BJ (cell line): ENCODE results near the gene IRAG1. TPM values are rescaled to one million over a fixed set of nuclear protein-coding genes. Genes with fewer than 3 reads are reported as not detected.

Experiments
- CTCF ChIA-PET: fragments of 350-600 bp; formaldehyde crosslinking; extraction: SDS; loops from one replicate; lab custom pipeline; 2021; ENCODE audit warnings: antibody characterized with exemption, inconsistent platforms; lab: Yijun Ruan, JAX
- POLR2A ChIA-PET: fragments of 300-600 bp; sonication (Branson Sonifier 250); formaldehyde crosslinking; extraction: SDS; loops from one replicate; lab custom pipeline; 2021; ENCODE audit warnings: antibody characterized with exemption; lab: Charles Lee
- DNase-seq: peaks from one replicate; pipeline ENCODE4 v3.0.0-alpha.2; 2011; ENCODE audit warnings: low read depth
- H3K27me3 ChIP-seq: 2 replicates; pipeline ENCODE4 v1.6.0; 2011; ENCODE audit warnings: low read length; ENCODE audit not compliant: control insufficient read depth, insufficient read depth
- H3K36me3 ChIP-seq: 2 replicates; pipeline ENCODE4 v1.5.1; 2011; ENCODE audit warnings: low read length; ENCODE audit not compliant: control insufficient read depth, insufficient read depth
- H3K4me3 ChIP-seq: 2 replicates; pipeline ENCODE4 v1.5.1; 2011; ENCODE audit warnings: low read depth, mild to moderate bottlenecking, control low read depth, low read length
- CTCF ChIP-seq: IDR thresholded peaks from 2 replicates; pipeline ENCODE4 v1.5.1; 2011; ENCODE audit warnings: low read depth, mild to moderate bottlenecking, control low read depth, inconsistent platforms, low read length, moderate library complexity; ENCODE audit not compliant: insufficient read depth
- polyA plus RNA-seq: library from polyadenylated mRNA; depleted of rRNA; stranded (reverse); fragments of >200 nt; gene quantifications from 2 replicates; pipeline ENCODE4 v1.2.3, GENCODE V29; 2011; rRNA removed
- small RNA-seq: library from RNA; depleted of rRNA; stranded (forward); fragments of <200 nt; gene quantifications from one replicate; pipeline ENCODE3, GENCODE V24; 2012; ENCODE audit warnings: low replicate concordance, low read depth; ENCODE audit not compliant: insufficient read length

Gene IRAG1
- polyA plus RNA-seq, 1 experiment: 82.4 TPM

GRCh38 chr11:10646005-10646404 lies 47.5 kb downstream of the IRAG1 start:
- no peak for DNase-seq
- CTCF ChIA-PET: interaction anchor here (1.0 kb wide), 1 partner anchor 240 kb away, joined by 3 read pairs; no protein-coding TSS in a partner anchor
- TF ChIP-seq CTCF: no peak
- Histone ChIP-seq H3K36me3 (peaks cover 15% of the 10 kb centered on the region), H3K27me3 (no peaks in the 10 kb centered on the region), H3K4me3 (no peak overlapping the region)
- POLR2A ChIA-PET: no interaction called here

GRCh38 chr11:10645212-10645795 lies 48.3 kb downstream of the IRAG1 start:
- CTCF ChIA-PET: interaction anchor here (1.4 kb wide), 1 partner anchor 130 kb away, joined by 3 read pairs; no protein-coding TSS in a partner anchor
- Histone ChIP-seq H3K4me3 (no peak overlapping the region), H3K27me3 (no peaks in the 10 kb centered on the region), H3K36me3 (peaks cover 15% of the 10 kb centered on the region)
- DNase-seq: no peak
- TF ChIP-seq CTCF: no peak
- POLR2A ChIA-PET: no interaction called here

Small RNAs within 50 kb of the gene (small RNA-seq; reads per million reads assigned to genes)
- not detected for gene RF00019

Other genes with a start within 250 kb of the IRAG1 start
- gene AMPD3, start 238.5 kb downstream of the IRAG1 start, polyA plus RNA-seq: 9.5 and 11.1 TPM in 2 replicates
- gene RNF141, start 152.6 kb downstream of the IRAG1 start, polyA plus RNA-seq: 12.1 and 27.5 TPM in 2 replicates
- 0.15 and 0.59 TPM in 2 replicates for gene LYVE1, start 125.1 kb downstream of the IRAG1 start, polyA plus RNA-seq
- 6.6 and 16.7 TPM in 2 replicates for gene CTR9, start 57.5 kb upstream of the IRAG1 start, polyA plus RNA-seq
- 472 and 1,009 TPM in 2 replicates for gene EIF4G2, start 115.2 kb upstream of the IRAG1 start, polyA plus RNA-seq
- gene ZBED5, start 164.3 kb upstream of the IRAG1 start, polyA plus RNA-seq: 43.0 and 75.4 TPM in 2 replicates